ENCODE data around the gene FRMD3.

The FRMD3 gene

DNA sequence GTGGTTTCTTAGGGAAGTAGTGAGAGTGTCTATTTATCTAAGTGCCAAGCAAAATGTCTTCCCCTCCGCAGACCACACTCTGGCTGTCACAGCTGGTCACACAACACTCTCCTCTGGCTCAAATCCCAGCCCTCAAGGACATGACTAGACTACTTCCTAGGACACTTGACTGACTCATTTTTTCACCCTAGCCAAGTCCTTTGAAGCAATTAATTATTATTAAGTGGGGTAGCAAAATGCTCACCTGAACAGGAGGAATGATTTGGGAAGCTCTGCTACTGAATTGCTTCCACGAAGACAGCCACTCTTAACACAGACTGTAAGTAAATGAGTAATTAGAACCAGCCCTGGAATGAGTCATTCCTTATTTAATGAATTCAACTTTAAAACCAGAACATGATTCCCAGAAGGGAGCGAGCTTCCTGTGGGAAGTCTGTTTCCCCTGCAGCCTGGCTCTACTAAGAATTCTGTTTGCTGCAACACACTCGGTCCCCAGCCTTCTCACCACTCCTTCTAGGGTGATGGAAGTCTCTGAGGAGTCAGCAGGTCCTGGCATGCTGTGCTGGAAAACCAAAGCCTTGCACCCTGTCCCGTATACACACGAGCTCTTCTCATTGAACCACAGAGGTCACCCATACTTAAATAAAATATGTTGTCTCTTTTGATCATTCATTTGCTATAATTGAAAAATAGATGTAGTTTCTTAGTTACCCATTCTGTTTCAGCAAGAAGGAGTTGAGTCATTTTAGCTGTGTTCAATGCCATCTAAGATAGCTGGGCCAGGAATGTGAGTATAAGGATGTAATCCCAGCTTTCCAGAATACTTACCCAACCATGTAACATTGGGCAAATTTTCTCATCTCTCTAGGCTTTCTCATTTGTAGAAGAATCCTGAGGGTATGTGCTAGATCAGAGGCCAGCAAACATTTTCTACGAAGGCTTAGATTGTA, 256.6 kb downstream of the FRMD3 start:
- DNase-seq (ENCODE audit: low spot score): peak; percentile 46

DNA sequence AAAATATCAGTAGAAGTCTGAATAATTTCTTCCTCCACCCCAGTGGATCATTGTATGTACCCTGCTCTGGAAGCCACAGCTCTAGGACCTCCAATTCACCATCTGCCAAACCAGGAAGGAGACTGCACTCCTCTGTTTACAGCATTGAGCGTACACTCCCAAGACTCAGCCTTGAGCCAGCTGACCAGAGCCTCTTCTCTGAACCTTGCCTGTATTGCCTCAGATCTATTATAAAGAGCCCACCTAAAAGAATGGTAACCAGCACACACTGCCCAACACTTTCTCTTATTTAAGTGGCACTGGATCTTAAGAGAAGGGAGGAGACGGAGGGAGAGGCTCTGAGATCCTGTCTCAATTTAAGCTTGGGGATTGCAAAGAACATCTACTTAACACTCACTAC, 257.4 kb downstream of the FRMD3 start:
- no peak for DNase-seq (ENCODE audit: low spot score)

DNA sequence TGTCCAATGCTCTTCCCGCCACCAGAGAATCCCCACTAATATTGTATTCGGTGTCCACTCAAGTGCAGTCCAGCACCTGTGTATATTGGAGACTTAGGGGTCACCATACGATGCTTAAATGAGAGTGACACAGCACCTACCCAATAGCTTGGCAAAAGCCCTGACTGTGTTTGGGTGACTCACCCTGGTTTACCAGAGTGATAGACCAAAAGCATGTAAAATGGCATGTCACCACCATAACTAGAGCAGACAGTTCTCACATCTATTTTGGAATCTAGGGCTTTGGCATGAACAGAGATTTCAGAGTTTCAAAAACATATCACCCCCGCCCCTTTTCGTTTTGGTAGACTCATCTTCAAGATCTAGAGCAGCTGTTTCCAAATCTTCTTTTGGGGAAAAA, 257.9 kb downstream of the FRMD3 start:
- DNase-seq (ENCODE audit: low spot score): no peak

DNA sequence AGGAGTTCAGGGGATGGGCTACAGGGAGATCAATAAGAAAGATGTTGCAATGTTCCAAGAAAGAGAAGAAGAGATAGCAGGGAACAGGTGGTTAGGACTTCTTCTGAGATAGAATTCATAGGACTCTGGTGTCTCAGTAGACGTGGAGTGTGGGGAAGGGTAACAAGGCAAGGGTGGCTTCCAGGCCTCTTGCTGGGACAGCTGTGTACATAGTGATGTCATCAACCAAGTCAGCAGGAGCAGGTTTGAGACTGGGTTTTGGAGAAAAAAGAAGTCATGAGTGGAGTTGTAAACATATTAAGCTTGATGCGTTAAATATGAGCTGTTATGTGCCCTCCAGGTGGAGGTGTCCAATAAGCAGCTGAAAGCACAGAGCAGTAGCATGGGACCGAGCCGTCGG, 263.4 kb downstream of the FRMD3 start:
- no peak for DNase-seq (ENCODE audit: low spot score)

DNA sequence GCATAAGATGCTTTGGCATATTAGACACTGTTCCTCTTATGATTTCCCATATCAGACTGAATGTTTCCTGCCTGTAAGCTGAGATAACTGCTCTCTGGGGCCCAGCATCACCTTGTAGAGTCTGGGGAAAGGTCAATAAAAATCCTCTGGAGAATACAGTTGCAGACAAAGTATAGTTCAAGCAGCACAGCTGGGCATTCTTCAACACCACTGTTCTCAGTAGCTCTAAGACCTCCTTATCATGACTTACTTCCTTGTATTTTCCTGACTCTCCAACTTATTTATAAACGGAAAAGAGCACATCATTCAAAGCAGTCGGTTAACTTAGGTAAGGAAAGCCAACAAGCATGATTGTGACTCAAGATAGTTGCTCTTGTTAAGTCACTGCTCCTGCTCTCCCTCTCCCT, 266.5 kb downstream of the FRMD3 start:
- DNase-seq (ENCODE audit: low spot score): no peak

DNA sequence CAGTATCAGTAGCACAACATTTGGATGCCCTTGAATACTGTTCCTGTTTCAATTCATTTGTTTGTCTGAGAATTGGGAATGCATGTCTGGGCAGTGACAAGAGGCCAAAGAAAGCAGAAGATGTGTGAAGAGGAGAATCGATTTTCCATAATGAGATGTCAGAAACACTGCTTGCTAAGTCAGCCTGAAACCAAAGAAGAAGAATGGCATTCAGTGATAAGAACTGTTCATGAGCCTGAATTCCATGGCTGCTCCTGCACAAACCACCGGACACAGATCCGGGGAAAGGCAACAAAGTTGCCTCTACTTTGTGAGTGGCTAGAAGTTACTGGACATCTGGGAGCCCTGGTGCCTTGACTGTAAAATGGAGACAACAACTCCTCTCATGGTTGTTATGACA, 268.1 kb downstream of the FRMD3 start:
- DNase-seq (ENCODE audit: low spot score): no peak

DNA sequence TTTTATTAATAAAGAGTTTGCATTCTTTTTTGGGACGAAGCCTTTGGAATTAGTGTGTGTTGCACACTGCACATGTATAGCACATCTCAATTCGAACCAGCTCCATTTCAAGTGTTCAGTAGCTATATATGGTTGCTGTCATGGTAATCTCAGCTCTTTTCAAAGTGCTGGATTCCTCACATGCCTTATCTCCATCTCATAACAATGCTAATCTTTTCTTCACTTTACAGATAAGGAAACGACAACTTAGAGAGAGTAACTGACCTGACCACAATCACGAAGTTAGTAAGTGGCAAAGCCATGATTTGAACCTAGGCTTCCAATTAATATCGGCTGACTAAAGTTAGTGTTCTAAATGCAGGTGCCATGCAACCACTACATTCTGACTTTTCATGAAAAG, 270.5 kb downstream of the FRMD3 start:
- DNase-seq (ENCODE audit: low spot score): no peak

DNA sequence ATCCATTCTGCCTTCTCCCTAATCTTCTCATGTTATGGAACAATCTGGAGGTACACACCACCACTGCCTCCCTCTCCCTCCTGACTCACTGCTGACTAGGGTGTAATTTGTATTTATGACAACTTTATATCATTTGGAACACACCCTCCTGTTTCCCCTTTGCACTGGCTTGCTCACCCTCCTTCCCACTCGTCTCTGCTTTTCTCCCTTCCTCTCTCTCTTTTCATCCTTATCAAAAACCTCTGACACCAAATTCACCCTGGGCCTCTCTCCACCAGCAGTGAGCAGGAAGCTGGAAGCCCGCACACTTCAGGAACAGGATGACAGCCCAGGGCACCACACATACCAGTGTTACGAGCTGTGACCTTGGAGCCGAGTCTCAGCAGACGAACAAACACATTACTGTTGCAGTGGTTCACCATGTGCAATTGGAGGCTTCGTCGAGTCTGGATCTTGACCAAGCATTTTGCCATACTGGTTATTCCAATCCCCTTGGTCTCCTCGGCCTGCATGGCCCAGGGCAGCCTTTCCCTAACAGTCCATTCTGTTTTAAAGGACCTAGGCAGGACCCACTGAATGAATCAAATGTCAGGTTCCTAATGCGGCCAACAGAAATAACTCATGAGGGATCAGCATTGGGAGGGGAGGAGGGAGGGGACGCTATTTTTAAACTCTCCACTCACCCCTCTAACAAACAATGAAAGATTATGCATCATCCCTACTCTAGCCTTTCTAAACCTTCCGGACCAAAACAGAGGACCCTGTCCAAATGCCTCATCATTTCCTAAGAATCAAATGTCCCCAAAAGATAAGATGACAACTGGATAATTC, 271.3 kb downstream of the FRMD3 start:
- no peak for DNase-seq (ENCODE audit: low spot score)

DNA sequence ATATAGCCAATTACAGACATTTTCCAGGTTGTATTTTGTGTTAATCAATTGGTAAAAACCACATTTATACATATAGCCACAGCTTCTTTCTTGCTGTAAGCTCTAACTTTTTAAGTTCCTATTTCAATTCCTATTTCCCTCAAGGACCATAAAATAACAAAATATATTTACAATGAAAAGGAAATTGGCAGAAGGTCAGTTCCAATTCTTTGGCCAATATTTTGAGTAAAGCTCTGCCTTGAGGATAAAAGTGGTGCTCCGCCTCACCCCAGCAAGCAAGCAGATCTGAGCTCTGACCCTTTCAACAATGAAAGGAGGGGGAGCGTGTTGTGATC, 271.9 kb downstream of the FRMD3 start:
- no peak for DNase-seq (ENCODE audit: low spot score)

DNA sequence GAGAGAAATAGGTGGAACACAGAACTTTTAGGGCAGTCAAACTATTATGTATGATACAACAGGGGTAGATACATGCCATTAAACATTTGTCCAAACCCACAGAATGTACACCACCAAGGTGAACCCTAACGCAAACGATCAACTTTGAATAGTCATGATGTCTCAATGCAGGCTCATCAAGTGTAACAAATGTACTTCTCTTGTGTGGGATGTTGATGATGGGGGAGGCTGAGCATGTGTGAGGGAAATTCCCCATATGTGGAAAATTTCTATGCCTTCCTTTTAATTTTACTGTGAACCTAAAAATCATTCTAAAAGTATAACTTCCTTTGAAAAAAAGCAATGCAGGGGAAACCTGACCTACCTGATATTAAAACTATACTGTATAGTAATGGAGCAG, 273.9 kb downstream of the FRMD3 start:
- DNase-seq (ENCODE audit: low spot score): no peak

DNA sequence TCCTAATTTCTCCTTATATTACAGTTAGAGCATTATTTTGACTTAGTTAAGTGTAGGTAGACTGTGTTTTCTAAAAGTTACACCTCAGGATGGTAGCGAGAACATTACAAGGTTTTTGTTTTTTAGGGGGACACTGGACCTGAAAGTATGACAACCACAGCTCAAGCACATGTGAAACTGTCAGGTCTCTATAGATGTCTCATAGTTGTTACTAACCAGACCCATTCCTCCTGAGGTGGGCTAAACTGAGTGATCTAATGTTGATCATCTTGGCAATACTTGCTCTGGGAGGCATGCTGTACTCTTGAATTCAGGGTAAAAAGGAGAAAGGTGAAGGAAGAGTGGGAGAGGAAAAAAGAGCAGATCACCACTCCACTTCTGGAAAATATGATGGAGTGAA, 278.6 kb downstream of the FRMD3 start:
- no peak for DNase-seq (ENCODE audit: low spot score)

DNA sequence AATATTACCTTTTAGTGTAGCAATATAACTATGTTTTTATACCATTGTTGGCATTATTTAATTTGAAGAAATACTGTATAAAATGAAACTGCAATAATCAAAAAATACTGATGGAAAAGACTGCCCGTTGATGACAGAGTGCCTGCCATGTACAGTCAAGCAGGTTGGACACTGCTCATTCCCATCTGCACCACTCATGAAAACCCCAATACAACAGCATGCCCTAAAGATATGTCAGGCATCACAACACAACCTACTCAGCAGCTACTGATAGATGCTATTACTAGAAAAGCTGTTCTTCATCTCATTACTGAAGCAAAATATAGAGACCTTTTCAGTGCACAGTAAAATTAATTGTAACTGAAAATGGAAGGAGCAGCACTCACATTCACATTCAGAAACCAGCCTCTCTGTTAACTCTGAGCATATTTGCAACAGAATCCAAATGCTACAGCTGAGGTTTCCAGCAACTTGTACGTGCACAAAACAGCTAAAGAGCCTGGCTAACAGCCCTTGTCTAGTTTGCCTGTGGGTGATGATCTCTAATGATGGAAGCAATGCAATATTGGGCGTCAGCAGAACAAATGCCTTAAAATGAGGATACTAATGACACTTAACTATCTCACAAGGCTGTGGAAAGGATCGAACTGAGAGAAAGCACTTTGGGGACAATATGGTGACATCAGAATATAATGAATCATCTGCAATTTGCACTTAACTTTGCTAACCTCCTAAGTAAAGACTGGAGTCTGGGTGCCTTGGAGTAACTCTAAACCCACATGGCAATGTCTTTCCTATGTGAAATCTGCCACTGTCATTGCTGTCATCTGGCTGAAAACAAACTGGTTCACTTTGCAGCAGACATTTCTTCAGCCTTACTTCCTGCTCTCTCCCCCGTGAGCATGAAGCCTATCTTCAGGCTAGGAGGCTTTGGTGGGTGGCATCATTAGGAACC, 280.0 kb downstream of the FRMD3 start:
- no peak for DNase-seq (ENCODE audit: low spot score)

DNA sequence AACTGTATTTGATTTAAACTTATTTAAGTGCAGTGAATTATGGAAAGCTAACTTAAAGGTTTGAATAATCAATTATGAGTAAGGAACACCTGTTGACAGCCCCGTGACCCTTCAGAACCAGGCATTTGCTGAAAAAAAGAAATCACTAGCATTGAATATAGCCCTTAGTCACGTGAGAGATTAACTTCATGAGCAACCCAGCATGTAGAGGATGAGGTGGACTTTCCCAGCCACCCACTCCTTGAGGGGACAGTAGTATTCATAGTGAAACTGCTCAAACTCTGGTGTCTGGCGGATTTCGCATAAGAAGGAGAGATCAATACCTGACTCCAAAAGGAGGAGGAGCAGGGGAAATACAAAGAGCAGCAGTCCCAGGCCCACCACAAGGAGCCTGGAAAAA, 290.5 kb downstream of the FRMD3 start:
- no peak for DNase-seq (ENCODE audit: low spot score)

DNA sequence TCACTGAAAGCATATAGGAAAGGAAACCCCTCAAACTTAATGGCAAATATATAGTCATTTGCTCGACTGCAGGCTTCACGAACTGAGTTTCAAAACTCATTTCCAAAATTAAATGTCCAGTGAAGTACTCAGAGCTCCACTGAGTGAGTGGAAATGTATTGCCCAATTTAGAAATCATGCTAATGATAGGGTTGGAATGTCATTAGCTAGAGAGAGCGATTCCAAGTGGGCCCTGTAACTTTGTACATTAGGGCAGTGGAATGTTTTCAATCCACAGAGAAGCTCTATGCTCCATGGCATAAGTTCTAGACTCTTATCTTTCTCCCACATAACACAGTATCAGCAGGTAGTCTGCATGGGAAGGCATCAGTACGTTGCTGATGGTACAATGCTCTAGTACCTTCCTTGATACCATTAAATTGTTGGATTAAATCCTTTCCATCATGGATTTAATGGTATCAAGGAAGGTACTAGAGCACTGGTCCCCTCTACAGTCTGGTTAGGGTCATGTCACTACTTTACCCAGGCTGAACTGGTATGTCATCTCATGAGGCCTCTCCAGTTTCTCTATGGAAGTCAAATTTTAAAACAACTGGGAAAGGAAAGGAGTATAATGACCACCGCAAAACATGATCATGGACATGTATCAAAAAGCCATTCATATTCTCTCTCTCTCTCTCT, 292.1 kb downstream of the FRMD3 start:
- DNase-seq (ENCODE audit: low spot score): no peak

DNA sequence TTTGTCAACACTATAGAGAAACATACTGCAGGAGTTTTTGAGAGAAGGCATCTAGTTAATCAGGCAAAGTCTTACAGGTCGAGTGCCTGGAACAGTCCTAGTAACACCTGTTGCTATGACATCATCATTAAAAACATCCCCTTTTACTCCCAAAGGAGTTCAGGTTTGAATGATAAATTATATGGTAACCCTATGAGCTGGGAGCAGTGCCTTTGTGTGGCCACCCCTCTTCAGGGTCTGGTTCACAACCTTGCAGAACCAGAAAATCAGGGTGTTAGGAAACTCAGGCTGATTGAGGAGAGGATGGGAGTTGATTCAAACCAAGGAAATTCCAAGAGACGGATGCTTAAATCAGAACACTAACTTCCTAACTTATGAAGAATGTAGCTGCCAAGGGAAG, 296.1 kb downstream of the FRMD3 start:
- DNase-seq (ENCODE audit: low spot score): no peak

DNA sequence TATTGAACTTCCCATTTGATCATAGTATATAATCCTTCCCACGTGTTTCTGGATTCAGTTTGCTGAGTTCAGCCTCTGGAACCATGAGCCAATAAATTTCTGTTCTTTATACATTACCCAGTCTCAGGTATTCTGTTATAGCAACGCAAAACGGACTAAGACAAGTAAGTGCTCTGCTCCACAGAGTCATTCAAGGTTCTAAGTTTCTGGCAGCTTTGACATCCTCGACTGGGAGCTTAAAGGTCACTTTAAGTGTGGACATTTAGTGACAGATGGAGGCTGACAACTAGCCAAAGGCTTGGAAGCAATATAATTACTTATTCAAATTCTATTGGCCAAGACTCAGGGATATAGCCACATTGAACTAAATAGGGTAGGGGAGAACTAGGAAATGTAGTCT, 297.5 kb downstream of the FRMD3 start:
- no peak for DNase-seq (ENCODE audit: low spot score)

DNA sequence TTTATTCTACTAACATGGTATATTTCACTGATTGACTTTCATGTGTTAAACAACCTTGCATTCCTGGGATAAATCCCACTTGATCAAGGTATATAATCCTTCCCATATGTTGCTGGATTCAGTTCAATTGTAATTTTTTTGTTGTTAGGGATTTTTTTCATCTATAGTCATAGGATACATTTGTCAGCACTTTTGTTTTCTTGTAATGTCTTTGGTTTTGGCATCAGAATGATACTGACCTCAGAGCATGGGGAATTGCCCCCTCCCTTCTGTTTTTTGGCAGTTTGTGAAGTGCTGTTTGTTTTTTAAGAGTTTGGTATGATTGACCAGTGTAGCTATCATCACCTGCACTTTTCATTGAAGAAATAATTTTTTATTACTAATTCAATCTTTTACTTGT, 298.5 kb downstream of the FRMD3 start:
- DNase-seq (ENCODE audit: low spot score): no peak

DNA sequence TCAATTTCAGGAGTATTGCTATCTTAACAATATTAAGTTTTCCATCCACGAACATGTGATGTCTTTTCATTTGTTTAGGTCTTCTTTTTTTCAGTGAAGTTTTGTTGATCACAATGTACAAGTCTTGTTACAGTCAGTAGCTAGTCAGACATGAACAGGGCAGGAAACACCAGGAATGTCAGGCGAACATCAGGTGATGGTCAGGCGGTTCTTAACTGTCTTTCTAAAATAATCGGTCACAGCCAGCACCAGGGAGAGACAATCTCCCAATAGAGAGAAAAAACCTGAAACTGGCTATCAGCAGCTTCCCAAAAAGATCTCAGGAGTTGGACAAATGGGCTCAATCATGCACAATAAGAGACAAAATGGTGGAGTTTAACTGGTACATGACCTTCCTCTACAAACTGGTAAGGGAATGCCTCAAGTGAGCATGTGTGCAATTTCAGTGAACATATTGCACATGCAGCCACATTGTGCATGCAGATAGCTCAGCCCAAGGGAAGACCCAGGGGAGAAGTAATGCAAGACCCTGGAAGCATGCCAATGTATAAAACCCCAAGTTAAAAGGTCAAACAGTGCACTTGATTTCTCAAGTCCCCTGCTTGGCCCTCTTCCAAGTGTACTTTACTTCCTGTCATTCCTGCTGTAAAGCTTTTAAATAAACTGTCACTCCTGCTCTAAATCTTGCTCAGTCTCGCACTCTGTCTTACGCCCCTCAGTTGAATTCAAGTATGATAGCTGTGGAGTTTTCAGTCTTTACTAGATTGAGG, 299.1 kb downstream of the FRMD3 start:
- no peak for DNase-seq (ENCODE audit: low spot score)

DNA sequence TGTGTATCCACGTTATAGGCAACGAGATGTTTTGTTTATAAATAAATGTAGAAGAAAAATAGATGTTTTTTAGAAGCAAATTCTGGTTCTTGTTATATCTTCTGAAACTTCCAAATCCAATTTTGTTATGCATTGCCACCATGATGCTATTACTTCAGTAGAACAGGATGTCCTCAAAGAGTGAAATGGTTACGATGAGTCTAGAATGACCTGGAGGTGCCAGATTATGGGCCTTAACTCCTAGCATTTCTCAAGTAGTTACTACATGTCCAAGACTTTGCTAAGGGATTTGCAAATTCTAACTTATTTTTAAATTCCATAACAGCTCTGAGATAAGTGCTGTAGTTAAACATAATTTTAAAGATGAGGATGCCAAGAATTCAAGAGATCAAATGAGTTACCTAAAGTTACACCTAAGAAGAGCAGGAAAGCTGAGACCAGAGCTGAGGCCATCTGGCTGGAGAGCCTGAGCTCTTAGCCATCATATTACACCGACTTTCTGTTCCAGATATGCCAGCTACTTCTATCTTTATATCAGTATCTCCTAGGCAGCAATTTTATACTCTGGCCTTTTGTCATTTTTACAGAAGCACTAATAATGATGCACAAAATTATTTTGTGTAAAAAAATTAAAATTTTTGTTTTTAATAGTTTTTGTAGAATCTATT, 302.0 kb downstream of the FRMD3 start:
- no peak for DNase-seq (ENCODE audit: low spot score)

DNA sequence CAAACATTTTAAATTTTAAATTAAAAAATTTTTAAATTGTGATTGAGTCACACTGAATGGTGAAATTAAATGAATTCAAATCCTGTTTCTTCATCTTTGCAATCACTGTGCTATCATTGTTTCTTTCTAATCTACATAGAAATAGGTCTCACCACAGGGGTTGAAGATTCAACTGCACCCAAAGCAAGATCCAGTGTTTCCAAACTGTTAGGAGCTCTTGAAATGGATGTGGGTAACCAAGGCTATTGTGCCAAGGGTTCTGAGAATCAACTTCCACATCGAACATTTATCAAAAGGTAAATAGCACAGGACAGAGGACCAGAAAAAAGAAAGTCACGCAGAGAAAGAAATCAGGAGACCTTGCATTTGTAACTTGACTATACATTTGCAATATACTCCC, 302.7 kb downstream of the FRMD3 start:
- DNase-seq (ENCODE audit: low spot score): no peak

Data from LoVo (cell line).